WI38 (cell line): ENCODE measurements around the gene PLD1.

Experiments
- H3K4me3 ChIP-seq: 2 replicates; pipeline ENCODE4 v1.5.1; 2011; ENCODE audit warnings: low read depth, mild to moderate bottlenecking, control low read depth, low read length
- TF ChIP-seq, protein P1 (sequence below): IDR thresholded peaks from 2 replicates; pipeline ENCODE4 v1.5.1; 2012; ENCODE audit warnings: low read depth, mild to moderate bottlenecking, control low read depth, low read length

The PLD1 gene

DNA sequence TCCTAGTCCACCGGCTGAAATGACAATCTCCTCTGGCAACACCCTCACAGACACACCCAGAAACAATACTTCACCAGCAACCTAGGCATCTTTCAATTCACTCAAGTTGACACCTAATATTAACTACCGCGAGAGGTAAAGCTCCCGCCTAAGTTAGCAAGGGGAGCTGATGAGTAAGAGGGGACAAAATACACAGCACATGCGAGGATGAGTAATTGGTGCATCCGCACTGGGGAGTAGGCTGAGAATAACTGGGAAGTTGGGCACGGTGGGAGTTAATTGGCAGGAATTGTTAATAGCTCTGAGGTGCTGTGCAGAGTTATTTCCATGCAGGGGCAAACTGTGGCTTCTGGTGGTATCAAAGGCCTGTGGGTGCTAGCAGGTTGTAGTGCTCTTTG, 14.5 kb upstream of the PLD1 start:
- TF ChIP-seq, protein P1, sequence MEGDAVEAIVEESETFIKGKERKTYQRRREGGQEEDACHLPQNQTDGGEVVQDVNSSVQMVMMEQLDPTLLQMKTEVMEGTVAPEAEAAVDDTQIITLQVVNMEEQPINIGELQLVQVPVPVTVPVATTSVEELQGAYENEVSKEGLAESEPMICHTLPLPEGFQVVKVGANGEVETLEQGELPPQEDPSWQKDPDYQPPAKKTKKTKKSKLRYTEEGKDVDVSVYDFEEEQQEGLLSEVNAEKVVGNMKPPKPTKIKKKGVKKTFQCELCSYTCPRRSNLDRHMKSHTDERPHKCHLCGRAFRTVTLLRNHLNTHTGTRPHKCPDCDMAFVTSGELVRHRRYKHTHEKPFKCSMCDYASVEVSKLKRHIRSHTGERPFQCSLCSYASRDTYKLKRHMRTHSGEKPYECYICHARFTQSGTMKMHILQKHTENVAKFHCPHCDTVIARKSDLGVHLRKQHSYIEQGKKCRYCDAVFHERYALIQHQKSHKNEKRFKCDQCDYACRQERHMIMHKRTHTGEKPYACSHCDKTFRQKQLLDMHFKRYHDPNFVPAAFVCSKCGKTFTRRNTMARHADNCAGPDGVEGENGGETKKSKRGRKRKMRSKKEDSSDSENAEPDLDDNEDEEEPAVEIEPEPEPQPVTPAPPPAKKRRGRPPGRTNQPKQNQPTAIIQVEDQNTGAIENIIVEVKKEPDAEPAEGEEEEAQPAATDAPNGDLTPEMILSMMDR = no peak
- H3K4me3 ChIP-seq = no peak overlapping the region; the same call in 1 of the 2 replicates

DNA sequence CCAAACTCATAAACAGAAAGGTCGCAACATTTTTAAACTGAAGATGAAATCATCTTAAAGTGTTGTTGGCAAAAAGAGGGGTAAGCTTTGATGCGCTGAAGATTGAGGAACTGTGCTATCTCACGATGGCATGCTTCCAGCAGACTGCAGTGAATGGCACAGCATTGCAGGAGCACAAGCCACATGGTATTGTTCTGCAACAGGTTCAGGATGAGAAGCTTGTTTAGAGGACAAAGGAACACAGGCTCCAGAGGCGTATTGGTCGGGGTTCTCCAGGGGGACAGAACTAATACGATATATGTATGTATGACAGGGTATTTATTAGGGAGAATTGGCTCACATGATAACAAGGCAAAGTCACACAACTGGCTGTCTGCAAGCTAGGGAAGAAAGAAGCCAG, 13.8 kb upstream of the PLD1 start:
- TF ChIP-seq, protein P1 = no peak
- H3K4me3 ChIP-seq = no peak overlapping the region

DNA sequence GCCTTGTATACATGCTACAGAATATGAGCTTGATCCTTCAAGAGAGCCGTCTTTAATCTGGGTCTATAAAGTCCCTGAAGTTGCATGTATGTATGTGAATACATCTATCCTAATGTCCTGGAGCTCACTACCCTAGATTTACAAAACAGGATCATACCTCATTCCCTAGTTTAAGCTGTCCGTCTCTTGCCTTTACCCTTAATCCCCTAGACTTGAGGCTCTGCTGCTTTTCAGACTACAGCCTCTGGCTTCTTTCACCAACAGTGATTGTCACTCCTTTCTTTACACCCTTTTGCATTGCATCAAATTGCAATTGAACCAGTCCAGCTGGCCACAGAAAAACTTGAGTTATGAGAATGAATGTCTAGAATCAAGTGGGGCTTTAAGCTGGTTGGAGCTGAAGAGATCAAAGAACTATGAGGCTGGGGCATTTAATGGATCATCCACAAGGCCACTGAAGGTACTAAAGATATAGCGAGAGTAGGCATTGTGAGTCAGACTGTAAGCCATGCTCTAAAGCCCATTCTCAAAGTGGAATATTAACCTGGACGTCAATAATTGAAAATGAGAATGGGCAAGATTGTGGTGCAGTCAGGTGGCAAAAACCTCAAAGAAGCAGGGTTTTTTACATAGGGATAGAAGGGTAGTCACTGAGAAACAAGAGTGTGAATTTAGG, 12.3 kb upstream of the PLD1 start:
- TF ChIP-seq, protein P1 = no peak
- H3K4me3 ChIP-seq = no peak overlapping the region

DNA sequence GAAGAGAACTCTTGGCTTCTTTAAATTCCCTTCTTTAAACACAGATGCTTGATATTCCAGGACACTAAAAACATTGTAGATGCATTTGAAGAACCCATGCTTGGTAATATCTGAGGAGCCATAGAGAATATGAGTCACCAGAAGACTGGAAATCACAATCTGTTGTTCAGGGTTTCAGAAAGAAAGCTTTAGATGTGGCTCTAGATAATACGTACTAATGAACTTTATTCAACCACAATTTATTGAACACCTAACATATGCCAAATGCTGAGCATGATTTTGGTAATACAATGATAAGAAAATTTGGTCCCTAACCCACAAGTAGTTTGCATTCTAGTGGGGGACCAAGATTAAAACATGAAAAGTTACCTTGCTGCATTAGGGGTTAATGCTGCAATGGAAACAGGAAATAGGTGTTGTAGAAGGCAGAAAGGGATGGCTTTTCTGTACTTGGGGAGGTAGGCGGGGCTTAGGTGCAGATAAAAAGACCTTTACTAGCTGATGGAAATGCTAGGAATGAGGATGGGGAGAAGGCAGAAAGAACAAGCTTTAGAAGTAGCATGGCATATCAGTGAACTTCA, 11.6 kb upstream of the PLD1 start:
- TF ChIP-seq, protein P1 = no peak

DNA sequence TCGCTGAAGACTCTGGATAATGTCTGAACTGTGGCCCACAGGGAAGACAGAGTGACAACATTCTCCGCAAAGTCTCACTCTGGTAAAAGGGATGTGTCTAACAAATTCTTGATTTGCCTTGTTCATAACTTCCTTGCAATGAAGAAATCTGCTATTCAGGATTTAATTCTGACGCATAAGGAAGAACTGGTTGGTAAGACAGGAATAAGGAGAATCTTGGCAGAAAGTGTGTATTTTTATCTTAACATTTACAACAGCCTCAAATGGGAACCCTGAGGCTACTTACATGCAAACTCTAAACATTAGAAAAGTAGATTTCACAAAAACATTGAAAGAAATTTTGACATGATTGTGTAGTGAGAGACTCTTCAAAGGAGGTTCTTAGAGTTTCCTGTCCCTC, 10.8 kb upstream of the PLD1 start:
- TF ChIP-seq, protein P1 = no peak
- H3K4me3 ChIP-seq = no peak overlapping the region

More for the DNA sequence above, 11.6 kb upstream of the PLD1 start:
- H3K4me3 ChIP-seq = no peak overlapping the region

DNA sequence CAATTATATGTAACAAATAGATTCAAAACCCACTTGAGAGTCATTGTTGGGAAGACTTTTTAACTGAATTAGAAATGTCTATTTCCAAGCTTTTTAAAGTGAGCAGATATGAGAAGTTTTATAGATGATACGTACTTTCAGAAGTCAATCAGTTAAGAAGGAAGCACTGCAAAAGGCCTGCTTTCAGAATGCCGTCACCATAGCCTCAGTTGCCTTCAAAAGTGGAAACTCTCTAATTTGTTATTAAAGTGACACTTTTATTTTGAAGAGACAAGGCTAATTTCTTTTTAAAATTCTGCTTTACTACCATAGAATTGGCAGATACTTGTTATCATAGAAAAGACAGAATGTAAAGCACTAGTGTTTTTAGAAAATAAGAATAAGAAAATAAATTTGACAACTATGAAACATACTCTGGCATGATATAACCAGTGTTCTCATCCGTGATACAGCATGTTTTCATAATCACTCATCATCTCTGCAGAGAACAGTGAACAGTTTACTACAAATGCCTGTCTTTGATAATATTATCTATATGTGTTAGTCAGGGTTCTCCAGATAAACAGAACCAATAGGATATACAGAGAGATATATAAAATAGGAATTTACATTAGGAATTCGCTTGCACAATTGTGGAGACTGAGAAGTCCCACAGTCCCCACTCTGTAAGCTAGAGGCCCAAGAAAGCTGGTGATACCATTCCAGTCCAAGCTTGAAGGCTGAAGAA, 7.0 kb upstream of the PLD1 start:
- TF ChIP-seq, protein P1 = no peak
- no peak overlapping the region for H3K4me3 ChIP-seq
